ENCODE data around the gene VLDLR. TPM values are rescaled to one million over a fixed set of nuclear protein-coding genes. Genes with fewer than 3 reads are reported as not detected.

VLDLR gene
- 23.8 TPM for total RNA-seq

DNA sequence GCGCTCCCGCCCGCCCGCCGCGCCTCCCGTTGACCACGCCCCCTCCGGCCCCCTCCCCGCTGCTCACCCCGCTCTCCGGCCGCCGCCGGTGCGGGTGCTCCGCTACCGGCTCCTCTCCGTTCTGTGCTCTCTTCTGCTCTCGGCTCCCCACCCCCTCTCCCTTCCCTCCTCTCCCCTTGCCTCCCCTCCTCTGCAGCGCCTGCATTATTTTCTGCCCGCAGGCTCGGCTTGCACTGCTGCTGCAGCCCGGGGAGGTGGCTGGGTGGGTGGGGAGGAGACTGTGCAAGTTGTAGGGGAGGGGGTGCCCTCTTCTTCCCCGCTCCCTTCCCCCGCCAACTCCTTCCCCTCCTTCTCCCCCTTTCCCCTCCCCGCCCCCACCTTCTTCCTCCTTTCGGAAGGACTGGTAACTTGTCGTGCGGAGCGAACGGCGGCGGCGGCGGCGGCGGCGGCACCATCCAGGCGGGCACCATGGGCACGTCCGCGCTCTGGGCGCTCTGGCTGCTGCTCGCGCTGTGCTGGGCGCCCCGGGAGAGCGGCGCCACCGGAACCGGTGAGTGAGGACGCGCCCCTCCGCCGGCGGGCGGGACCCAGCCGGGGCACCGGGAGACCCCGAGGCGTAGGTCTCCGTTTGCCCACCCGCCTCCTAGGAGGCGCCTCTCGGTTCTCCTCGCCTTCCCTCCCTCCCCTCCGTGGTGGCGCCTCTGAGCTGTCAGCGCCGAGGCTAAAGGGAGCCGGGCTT is at the start of gene VLDLR:
TSS of gene VLDLR (plus strand) at position 66 of the 739 bp plus-strand sequence. CDS start at position 469, 403 bp downstream.
- peak; percentile 33 for DNase-seq (ENCODE audit: low spot score)

DNA sequence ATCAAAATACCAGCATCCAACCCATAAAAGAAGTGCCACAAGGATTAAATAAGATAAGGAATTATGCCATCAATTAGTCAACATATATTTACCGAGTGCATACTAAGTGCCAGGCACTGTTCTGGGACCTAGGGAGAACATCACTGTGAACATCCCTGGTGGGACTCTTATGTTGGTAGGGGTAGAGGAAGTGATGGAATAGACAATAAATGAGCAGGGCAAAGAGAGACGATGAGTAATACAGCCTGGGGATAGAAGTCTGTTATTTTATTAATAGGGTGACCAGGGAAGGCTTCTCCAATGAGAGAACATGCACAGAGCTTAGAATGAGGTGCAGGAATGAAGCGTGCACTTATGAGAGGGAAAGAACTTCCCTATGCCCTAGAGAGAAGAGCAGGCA is 47.4 kb upstream of the VLDLR start:
- no peak for DNase-seq (ENCODE audit: low spot score)

DNA sequence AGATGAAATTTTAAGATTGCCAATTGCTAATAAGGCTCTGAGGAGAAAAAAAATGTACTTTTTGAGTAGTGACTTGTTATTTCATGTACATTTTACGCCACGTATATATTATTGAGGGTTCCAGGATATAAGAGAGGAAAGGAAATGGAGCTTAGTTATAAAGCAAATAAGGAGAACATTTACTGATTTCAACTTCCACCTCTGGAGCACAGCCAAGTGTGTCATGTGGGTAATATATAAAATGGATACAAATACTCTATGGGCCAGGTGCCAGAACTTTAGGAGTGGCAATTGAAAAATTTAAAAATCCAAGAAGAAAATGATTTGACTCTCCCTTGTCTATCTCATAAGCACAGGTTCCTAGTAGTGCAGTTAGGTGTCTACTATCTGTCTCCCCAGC is 45.0 kb upstream of the VLDLR start:
- no peak for DNase-seq (ENCODE audit: low spot score)

DNA sequence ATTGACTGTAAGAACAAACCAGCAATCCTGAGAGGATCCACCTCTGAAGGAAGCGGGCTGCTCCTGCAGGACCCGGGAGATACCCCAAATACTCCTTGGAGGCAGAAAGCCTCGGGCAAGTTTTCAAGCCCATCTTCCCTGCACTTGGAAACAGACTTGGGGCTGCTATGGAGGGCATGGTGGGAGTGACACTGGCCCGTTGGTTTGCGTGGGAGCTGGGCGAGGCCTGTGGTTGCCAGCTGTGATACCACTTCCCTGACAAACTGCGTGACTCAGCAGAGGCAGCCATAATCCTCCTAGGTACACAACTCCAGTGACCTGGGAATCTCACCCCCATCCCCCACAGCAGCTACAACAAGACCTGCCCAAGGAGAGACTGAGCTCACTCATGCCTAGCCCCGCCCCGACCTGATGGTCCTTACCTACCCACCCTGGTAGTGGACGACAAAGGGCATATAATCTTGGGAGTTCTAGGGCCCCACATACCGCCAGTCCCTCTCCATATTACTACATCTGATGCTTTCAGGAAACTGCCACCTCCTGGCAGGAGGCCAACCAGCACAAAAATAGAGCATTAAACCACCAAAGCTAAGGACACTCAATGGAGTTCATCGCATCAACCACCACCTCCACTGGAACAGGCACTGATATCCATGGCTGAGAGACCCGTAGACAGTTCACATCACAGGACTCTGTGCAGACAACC is 38.1 kb upstream of the VLDLR start:
- DNase-seq (ENCODE audit: low spot score): no peak

DNA sequence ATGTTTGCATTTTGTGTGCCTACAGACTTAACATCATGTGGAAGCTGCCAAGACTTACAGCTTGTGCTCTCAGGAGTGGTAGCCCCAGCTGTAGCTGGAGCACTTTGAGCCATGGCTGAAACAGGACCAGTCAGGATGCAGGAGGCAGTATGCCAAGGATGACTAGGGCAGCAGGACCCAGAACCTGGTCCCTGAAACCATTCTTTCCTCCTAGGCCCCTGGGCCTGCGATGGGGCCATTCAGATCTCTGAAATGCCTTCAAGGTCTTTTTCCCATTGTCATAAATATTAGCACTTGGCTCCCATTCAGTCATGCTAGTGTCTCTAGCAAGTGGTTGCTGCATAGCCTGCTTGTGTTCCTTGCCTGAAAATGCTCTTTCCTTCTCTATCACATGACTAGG is 29.6 kb upstream of the VLDLR start:
- DNase-seq (ENCODE audit: low spot score): no peak

DNA sequence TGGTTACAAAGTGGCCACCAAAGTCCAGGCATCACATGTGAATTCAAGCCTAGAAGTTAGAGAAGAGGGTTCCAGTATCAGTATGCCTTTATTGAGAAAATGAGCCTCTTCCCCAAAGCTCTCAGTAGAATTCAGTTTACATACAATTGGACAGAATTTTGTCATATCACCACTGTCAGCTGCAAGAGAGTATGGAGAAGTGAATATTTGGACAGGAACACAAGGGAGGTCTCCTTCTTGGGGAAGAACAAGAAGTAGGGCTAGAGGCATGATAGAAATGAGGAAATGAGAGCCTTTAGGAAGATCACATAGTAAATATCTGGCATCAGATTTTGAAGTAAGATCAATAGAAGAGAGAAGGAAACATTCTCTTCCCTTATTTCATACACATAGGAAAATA is 27.8 kb upstream of the VLDLR start:
- no peak for DNase-seq (ENCODE audit: low spot score)

DNA sequence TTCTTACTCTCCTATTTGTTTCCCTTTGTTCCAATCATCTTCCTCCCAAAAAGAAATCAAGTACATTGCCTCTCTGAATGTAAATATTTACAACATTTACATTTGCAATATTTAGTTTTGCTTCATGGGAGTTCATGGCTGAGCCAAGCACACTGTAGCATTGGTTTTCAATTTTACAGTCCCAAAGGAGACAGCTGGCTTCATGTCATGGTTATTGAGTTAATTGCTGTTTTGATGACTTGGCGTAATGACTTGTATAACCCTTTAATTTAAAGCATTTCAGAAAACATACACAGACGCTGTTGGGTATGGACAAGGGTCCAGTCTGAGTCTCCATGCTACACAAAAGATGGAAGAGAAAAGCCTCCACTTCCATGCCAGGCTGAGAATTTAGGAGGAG is 25.6 kb upstream of the VLDLR start:
- no peak for DNase-seq (ENCODE audit: low spot score)

DNA sequence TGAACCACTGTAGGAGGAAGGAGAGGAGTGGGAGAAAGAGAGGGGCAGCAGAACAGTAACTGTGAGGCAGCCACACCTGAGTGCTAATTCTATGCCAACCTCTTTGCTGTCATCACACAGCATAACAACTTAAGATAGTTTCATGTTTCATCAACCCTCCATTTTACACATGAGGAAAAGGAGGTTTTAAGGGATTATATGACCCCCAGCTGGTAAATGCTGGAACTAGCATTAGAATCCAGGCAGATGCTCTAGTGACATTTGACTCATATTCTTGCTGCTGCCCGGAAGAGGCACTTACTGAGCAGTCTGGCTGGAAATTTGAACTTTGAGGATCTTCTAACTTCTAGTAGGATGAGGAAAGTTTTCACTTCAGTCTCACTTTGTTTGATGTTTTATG is 24.1 kb upstream of the VLDLR start:
- DNase-seq (ENCODE audit: low spot score): no peak

DNA sequence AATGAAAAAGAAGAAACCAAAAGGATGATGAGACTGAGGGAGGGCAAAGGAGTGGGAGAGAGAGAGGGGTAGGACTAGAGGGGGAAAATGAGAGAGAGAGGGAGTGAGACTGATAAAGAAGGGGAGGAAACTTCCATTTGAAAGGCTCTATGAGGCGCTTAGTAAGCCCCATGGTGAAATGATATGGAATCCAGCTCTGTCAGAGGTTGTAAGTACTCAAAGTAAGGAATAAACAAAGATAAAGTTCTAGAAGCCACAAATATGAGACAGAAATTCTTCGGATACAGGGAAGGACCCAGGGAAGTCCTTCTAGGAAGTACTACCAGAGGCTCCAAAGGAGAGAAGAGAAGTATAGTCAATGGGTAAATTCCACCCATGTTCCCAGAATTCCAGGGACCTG is 21.7 kb upstream of the VLDLR start:
- DNase-seq (ENCODE audit: low spot score): no peak

DNA sequence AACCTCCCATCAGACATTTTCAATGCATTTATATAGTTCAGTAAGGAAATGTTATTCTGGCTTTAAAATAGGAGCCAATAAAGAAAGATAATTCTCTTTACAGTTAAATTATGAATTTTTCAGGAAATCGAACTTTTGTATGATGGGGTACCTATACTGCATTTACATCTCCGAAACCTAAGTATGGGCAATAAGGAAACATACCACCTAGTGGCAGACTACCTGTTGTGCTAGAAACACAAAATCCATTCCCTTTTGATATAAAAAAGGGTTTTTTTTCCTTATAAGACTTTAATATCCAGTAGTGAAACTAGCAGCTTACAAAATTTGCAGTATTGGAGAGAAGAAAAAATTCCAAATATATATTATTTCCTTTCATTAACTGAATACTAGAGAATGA is 21.3 kb upstream of the VLDLR start:
- DNase-seq (ENCODE audit: low spot score): no peak

DNA sequence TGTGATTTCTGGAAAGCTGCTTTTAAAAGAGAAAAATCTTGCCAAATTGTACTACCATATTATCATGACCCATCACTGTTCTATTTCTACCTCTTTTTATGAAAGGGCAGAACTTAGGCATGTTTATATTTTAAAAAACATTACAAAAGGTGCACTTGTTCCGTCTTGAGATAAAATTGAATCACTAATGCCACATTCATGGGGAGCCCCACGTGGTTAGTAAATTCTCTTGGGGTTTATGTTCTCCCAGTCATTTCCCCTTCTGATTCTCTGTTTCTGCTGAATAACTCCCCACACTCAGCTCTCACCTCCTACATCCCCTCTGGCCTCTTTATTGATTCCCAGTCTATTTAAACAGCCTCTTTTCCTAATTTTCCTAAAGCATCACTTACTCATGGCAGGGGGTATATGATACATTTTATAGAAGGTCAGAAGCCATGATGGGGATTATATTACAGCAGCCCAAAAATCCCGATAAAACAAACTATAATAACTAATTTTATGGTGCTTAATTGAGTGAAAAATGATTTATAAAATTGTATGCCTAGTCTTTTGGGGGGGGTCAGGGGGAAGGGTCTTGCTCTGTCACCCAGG is 19.7 kb upstream of the VLDLR start:
- DNase-seq (ENCODE audit: low spot score): no peak

DNA sequence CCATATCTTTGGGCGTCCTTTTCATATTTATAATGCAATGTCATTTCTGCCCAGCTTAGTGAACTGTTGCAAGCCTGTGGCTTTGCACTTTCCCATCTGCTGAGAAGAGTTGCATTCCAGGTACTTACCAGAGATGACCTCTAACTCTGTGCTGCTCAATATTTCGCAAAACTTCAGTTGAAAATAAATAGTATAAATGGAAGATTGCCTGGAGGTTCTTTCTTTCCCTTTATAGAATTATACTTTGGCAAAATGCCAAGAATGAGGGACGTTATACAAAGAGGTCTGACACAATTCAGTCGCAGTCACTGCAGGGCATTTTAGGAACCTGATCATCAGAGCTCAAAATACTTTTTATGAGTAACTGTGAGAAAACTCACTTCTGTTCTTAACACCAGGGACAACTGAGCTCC is 18.9 kb upstream of the VLDLR start:
- DNase-seq (ENCODE audit: low spot score): no peak

DNA sequence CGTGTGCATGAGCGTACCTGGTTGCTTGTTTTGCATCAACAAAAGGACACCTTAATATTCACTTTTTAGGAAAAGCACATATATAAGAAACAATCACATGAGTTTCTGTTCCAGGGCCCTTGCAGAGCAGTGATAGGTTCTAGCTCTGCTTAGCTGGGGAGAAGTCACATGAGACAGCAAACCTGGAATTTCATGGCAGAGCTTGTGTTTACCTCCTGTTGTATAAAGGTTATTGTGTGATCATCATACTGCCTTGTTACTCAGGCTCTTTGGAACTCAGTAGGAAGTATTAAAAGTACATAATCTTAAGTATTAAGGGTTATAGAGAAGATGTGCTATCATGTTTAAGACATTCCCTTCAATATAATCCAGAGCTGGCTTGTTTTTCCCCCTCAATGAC is 18.0 kb upstream of the VLDLR start:
- no peak for DNase-seq (ENCODE audit: low spot score)

DNA sequence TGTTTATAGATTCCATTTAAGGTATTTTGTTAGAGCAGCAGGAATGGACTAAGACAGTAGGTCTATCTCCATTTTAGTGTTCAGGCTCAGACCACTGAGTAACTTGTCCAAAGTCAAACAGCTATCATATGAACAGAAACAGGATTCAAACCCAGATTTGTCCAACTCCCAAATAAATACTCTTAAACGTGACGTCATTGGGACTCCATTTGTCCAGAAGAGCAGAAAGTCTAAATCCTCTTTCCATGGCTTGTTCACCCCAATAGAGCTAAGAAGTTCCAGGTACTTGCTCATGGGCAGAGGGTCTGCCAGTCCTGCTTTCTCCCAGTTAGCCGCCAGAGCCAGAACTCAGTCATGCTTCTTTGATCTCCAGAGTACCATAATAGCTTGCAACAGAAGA is 16.3 kb upstream of the VLDLR start:
- DNase-seq (ENCODE audit: low spot score): no peak

DNA sequence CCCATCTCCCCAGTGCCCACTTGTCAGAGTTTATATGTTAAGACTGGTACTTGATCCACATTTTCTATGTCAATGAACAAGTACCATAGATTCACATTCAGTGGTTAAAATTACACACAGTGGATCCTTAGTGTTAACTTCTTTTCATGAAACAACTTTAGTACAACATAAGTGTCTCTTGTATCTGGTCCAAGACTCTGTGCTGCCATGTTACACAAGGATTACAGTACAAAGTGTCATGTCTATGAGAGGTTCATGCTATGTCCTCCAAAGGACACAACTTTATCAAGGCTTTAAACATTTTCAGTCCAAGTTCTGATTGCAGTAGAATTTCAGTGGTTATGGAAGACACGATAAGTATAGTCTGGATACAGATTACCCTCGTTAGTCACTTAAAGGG is 13.3 kb upstream of the VLDLR start:
- DNase-seq (ENCODE audit: low spot score): no peak

DNA sequence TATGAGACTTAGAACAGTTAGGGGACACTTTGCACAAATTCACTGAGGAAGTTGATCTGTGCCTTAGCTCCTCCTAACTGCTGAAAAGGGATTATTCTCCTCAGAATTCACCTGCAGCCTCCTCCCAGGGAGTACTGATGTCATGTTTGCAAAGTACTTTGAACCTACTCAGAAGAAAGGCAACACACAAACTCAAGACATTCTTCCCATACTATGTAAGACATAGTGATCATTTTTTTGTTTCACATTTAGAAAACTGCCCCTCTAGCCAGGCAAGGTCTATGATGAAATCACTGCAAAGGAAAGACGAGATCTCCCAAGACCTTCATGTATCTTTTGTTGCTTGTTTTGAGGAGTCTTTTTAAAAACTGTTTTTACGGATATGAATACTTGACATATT is 10.6 kb upstream of the VLDLR start:
- no peak for DNase-seq (ENCODE audit: low spot score)

DNA sequence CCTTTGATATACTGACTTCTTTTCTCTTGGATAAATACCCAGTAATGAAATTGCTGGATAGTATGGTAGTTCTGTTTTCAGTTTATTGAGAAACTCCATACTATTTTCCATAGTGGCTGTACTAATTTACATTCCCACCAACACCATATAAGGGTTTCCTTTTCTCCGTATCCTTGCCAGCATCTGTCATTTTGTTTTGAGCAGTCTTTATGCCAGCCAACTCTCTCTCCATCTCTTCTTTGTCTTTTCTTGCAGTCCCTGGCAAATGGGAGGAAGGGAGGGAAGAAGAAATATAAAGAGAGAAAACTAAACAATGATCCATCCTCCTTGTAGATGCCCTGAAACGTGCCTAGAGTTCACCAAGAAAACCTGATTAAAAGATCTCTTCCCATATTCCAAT is 9.6 kb upstream of the VLDLR start:
- no peak for DNase-seq (ENCODE audit: low spot score)

DNA sequence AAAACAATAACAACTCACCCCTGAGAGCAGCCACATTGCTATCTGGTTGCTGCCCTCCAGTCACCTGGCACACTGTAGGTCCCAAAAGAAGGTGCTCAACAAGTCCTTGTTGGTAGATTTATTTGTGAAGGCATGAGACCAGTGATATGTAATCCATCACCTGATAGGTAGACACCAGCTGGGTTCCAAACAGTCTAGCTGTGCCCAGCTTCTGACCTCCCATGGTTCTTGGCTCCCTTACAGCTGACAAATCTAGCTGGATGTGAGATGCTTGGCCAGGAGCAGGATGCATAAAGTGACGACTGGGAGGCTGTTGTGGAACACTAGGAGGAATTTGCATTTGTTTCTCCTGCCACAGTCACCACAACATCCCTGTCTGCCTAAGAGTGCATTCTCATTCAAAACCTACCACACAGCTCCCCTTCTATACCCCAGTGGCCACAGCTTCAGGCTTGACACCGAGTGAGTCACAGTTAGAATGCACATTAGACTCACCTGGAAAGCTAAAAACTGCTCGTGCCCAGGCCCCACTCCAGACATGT is 7.8 kb upstream of the VLDLR start:
- no peak for DNase-seq (ENCODE audit: low spot score)

DNA sequence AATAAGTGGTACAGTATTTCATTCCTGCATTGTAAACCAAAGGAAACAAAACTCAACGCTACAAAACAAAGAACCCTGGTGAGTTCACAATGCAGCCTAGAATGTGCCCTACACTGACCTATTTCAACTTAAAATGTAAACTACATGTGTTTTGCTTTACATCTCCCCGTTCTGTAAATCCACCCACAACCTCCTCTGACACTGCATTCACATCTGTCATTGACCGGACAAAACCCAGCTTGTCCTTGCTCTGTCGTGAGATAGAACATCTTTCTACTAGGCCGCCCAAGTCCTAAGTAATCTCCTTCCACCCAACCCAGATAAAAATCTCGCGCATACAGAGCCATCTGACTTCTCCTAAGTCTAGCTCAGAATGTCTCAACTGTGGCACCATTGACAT is 6.1 kb upstream of the VLDLR start:
- no peak for DNase-seq (ENCODE audit: low spot score)

DNA sequence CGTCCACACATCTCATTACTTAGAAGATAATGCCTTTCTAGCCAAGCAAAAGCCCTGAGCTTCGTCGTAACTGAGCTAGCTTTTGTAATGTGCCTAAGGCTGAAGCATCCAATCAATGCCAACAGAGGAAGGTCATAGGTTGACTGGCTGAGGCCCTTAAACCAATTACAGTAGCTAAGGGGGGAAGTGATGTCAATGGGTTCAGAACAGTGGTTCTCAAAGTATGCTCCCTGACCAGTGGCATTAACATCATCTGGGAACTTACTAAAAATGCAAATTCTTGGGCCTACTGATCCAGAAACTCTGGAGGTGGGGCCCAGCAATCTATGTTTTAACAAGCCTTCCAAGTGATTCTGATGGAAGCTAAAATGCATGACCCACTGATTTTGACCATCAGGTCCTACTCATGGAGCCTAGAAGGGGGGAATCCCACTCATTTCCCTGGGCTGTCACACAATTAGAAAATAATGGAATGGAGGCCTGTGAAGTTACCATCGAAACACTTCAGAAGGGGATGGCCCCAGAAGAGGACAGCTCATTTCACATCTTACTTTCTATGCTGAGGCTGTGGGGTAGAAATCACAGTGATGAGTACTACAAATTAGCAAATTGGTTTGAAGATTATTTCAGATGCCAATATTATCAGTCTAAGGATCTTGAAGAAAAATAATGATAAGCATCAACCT is 4.8 kb upstream of the VLDLR start:
- no peak for DNase-seq (ENCODE audit: low spot score)

DNA sequence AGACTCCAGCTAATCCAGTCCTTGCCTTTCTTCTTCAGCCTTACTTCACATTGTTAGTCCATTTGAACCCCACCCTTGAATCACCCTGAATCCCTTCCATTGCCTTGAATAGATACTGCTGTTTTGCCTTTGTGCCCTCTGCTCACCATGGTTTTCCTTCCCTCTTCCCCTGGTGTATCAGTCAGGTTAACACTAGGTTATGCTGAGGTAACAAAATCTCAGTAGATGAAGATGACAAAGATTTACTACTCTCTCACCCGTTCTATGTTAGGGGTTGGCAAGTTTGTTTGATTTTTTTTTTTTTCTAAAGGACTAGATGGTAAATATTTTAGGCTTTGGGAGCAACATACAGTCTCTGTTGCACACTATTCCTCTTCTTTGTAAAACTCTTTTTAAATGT is 3.3 kb upstream of the VLDLR start:
- DNase-seq (ENCODE audit: low spot score): no peak

Measured in mucosa of gallbladder (tissue), 1 donor.